ENCODE measurements around the gene ESPNL.

Gene ESPNL

DNA sequence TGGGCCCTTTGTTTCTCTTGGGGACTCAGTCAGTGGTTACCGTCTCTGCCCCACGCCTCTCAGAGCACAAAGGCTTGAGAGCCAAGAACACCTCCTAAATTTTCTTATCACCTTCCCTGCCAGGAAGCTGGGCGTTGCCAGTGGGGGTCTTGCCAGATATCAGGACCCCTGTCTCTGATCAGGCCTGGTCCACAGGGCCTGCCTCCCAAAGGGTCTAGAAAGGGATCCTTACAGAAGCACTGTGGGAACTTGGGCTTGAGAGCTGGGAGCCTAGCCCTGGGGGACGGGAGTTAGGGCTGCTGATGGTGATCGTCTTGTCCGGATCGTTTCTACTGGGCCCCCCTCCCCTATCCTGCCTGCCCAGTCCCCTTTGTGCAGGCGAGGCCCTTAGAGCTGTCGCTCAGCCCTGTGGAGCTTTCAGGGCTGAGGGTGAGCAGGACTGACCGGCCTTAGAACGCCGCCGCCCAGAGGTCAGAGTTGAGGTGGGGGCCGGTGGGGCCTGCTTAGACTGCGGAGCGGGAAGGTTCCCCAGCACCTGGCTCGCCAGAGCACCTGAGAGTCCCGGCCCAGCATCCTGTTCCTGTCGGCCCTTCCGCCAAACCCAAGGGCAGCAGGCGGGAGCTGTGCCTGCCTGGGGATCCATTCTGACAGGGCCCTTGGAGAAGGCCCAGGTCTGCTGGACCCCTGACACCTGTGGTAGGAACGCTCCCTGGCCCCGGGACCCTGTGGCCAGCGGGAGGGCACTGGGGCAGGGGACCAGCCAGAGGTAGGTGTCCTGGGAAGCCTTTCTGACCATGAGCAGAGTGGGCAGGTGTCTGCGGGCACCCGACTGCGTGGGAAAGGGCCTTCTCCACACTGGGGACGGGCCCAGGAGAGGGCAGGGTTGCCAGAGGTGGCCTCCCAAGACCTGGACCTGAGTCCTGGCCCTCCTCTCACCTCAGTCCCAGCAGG lies 956 bp downstream of the ESPNL start:
- WGBS, 2 experiments (ENCODE audit: insufficient coverage in 2 of 2): 95 to 96% methylated on average over 18 to 26 of the region's 28 CpGs
- Histone ChIP-seq H3K4me3 (ENCODE audit: extremely low read depth, insufficient read depth, low read length, poor library complexity, severe bottlenecking) (no peak overlapping the region), H3K36me3 (ENCODE audit: control insufficient read depth, insufficient read depth, low read length) (no peaks in the 10 kb centered on the region), H3K4me1 (ENCODE audit: control insufficient read depth, insufficient read depth, low read length, poor library complexity, severe bottlenecking) (no peaks in the 10 kb centered on the region), H3K9me3 (ENCODE audit: control insufficient read depth, low read length) (no peaks in the 10 kb centered on the region), H3K27ac (ENCODE audit: low read depth, low read length, severe bottlenecking) (no peak overlapping the region)

DNA sequence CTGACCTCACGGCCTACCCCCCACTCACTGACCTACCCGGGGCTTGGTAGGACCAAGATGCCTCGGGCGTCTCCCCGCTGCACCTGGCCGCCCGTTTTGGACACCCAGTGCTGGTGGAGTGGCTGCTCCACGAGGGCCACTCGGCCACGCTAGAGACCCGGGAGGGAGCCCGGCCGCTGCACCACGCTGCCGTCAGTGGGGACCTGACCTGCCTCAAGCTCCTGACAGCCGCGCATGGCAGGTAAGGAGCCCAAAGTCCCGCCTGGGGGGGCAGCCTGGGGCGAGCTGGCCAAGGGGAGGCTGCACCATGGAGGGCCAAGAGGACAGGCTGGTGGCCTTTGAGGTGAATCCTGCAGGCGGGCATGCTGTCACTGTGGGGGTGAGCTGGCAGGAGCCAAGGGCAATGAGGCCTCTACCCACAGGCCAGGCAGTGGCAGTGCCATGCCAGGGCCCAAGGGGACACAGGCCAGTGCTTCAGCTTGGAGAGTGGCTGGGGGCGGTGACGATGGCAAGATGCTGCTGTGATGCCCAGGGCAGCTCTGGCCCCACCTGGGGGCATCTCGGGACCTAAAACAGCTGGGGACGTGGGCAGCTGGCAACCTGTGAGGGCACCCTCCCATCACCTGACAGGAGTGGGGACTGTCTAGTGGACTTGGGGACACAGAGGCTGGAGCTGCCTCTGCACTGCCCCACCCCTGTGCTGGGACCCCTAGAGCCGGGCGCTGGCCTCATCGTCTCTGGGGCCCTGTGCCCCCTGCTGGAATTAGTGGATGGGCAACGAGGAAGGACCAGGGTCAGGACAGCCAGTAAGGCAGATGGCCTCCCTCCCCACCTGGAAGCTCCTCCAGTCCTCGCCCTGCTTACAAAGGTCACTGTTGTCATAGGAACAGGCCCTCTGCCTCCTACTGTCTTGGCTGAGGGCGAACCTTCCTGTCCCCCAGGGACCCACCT lies 2.0 kb downstream of the ESPNL start:
- Histone ChIP-seq H3K27ac (ENCODE audit: low read depth, low read length, severe bottlenecking) (no peak overlapping the region), H3K9me3 (ENCODE audit: control insufficient read depth, low read length) (no peaks in the 10 kb centered on the region)
- WGBS, 2 experiments (ENCODE audit: insufficient coverage in 2 of 2): 94 to 96% methylated on average over 25 to 28 of the region's 30 CpGs

DNA sequence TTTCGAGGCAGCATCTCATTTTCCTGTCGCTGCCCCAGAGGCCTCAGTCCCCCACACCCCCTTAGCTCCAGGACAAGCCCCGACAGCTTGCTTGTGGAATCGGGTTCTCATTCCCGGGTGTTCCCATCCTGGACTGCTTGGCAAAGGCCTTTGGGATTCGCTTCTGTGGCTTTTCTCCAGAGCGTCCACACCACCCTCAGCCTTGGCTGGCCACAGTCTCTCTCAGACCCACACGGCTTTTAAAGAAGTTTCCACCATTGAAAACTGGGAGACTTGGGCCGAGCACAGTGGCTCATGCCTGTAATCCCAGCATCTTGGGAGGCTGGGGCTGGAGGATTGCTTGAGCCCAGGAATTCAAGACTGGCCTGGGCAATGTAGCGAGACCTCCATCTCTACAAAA lies 2.7 kb downstream of the ESPNL start:
- WGBS, 2 experiments (ENCODE audit: insufficient coverage in 2 of 2): 87 to 94% methylated on average over 6 to 9 of the region's 10 CpGs
- H3K36me3 ChIP-seq (ENCODE audit: control insufficient read depth, insufficient read depth, low read length): no peaks in the 10 kb centered on the region
- H3K4me3 ChIP-seq (ENCODE audit: extremely low read depth, insufficient read depth, low read length, poor library complexity, severe bottlenecking): no peak overlapping the region
- H3K9me3 ChIP-seq (ENCODE audit: control insufficient read depth, low read length): no peaks in the 10 kb centered on the region
- peaks cover 2% of the 10 kb centered on the region for H3K4me1 ChIP-seq (ENCODE audit: control insufficient read depth, insufficient read depth, low read length, poor library complexity, severe bottlenecking)
- H3K27ac ChIP-seq (ENCODE audit: low read depth, low read length, severe bottlenecking): no peak overlapping the region

More for the DNA sequence above, 2.0 kb downstream of the ESPNL start:
- no peaks in the 10 kb centered on the region for H3K36me3 ChIP-seq (ENCODE audit: control insufficient read depth, insufficient read depth, low read length)
- H3K4me3 ChIP-seq (ENCODE audit: extremely low read depth, insufficient read depth, low read length, poor library complexity, severe bottlenecking): no peak overlapping the region
- no peaks in the 10 kb centered on the region for H3K4me1 ChIP-seq (ENCODE audit: control insufficient read depth, insufficient read depth, low read length, poor library complexity, severe bottlenecking)

DNA sequence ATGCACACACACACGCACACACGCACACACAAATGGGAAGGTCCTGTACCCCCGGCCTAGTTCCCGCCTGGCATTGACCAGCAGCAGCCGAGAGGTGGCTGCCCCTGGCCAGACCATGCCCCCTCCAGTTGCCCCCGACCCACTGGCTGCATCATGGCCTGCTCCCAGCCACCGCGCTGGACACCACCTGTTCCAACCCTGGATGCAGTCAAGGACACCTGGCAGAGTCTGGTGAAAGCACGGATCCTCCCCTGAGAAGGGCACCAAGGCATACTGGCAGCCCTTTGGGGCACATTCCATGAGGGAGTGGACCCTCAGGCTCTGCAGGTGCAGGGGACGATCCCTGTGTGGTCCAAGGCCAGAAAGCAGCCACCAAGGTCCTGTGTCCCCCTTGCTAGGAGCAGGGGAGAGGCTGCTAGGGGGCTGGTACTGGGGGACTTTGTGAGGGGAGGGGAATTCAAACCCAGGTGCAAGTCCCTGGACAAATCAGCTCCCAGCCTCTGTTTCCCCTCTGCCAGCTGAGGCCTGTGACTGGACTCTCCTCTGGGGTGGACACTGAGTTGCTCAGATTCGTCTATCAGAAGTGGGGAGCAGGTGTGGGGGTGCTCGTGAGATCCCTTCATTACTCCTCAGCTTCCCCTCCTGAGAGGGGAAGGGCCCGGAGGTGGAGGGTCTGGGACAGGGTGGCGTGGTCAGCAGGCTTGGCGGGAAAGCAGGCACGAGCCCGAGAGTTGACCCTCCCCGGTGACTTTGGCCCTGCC lies 3.5 kb downstream of the ESPNL start:
- H3K4me3 ChIP-seq (ENCODE audit: extremely low read depth, insufficient read depth, low read length, poor library complexity, severe bottlenecking): no peak overlapping the region
- WGBS, 2 experiments (ENCODE audit: insufficient coverage in 2 of 2): 84 to 90% methylated on average over 12 to 14 of the region's 18 CpGs
- H3K27ac ChIP-seq (ENCODE audit: low read depth, low read length, severe bottlenecking): no peak overlapping the region
- H3K36me3 ChIP-seq (ENCODE audit: control insufficient read depth, insufficient read depth, low read length): no peaks in the 10 kb centered on the region
- no peaks in the 10 kb centered on the region for H3K9me3 ChIP-seq (ENCODE audit: control insufficient read depth, low read length)
- H3K4me1 ChIP-seq (ENCODE audit: control insufficient read depth, insufficient read depth, low read length, poor library complexity, severe bottlenecking): peaks cover 7% of the 10 kb centered on the region

DNA sequence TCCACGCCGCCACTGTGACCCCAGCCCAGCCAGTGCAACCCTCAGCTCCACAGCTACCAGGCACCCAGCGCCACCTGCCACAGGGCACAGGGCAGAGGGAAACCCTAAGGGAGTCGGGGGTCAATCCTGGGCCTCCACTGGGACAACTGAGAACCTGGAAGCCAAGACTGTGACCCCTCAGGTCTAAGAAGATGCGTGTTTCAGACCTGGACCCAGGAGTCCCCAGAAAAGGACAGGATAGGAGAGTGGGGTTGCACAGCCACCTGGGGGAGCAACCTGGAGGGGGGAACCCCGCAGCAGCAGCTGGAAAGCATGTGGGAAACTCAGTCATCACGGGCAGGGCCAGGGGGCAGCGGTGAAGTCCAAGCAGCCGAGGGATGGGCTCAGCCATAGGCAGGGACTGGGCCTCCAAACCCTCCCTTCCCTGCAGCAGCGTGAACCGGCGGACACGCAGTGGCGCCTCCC lies 4.1 kb downstream of the ESPNL start:
- no peak overlapping the region for H3K4me3 ChIP-seq (ENCODE audit: extremely low read depth, insufficient read depth, low read length, poor library complexity, severe bottlenecking)
- no peaks in the 10 kb centered on the region for H3K9me3 ChIP-seq (ENCODE audit: control insufficient read depth, low read length)
- H3K27ac ChIP-seq (ENCODE audit: low read depth, low read length, severe bottlenecking): no peak overlapping the region
- peaks cover 12% of the 10 kb centered on the region for H3K4me1 ChIP-seq (ENCODE audit: control insufficient read depth, insufficient read depth, low read length, poor library complexity, severe bottlenecking)
- no peaks in the 10 kb centered on the region for H3K36me3 ChIP-seq (ENCODE audit: control insufficient read depth, insufficient read depth, low read length)
- WGBS, 2 experiments (ENCODE audit: insufficient coverage in 2 of 2): 86 to 92% methylated on average over 12 to 14 of the region's 14 CpGs

DNA sequence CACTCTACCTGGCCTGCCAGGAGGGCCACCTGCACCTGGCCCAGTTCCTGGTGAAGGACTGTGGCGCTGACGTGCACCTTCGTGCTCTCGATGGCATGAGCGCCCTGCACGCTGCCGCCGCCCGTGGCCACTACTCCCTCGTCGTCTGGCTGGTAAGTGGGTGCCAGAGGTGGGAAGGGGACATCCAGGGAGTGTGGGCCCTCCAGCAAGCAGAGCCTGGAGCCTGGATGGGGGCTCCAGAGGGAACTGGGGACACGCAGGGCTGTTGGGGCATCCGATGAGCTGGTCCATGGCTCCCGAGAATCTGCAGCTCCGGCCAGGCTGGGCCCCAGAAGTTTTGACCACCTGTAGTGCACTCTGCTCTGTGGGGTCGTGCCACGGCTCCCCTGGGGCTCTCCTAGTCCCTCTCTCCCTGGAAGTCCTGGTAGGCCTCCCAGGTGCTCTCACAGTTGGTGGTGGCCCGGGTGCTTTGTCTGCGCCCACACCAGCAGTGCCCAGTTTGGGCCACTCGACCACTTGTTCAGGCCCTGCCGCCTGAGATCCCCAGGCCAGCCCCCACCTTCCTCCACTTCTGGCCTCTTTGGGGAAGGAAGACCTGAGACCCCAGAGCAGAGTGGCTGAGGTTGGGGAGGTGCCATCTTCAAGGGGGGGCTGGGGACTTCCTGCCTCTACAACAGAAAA lies 4.7 kb downstream of the ESPNL start:
- Histone ChIP-seq H3K4me1 (ENCODE audit: control insufficient read depth, insufficient read depth, low read length, poor library complexity, severe bottlenecking) (peaks cover 13% of the 10 kb centered on the region), H3K27ac (ENCODE audit: low read depth, low read length, severe bottlenecking) (no peak overlapping the region), H3K36me3 (ENCODE audit: control insufficient read depth, insufficient read depth, low read length) (no peaks in the 10 kb centered on the region), H3K9me3 (ENCODE audit: control insufficient read depth, low read length) (no peaks in the 10 kb centered on the region), H3K4me3 (ENCODE audit: extremely low read depth, insufficient read depth, low read length, poor library complexity, severe bottlenecking) (no peak overlapping the region)
- 92 to 94% methylated on average over 16 to 19 of the region's 21 CpGs for WGBS, 2 experiments (ENCODE audit: insufficient coverage in 2 of 2)

DNA sequence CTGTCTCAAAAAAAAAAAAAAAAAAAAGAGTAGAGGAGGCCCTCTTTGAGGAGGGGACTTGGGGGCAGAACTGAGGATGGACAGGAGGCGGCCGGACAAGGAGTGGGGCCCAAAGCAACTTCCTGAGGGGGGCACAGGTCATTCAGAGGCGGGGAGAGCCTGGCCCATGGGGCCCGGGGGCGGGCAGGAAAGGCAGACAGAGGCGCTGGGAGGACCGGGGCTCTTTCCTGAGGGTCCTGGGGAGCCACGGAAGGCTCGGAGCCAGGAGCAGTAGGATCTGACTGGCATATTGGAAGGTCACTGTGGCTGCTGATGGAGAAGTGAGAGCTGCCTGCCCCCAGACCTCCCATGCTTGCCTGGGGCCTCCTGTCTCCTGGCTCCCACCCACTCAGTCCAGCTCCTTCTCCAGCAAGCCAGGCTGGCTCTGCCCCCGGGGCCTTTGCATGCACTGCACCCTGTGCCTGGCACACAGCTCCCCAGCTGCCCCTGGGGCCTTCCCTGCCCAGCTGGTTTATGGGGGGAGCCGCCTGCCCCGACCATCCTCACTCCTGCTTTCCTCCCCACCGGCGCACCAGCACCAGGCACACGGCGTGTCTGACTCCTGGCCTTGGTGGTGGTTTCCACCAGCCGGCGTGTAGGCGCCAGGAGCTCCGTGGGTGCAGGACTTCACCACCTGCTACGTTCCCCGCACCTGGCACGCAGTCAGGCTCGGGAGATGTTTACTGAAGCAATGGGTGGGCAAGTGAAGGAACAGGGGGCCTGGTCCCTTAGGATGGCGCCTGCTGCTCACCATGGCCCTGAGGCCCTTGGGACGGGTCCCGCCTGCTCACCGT lies 5.6 kb downstream of the ESPNL start:
- no peaks in the 10 kb centered on the region for H3K9me3 ChIP-seq (ENCODE audit: control insufficient read depth, low read length)
- WGBS, 2 experiments (ENCODE audit: insufficient coverage in 2 of 2): 94 to 97% methylated on average over 17 to 21 of the region's 28 CpGs
- no peak overlapping the region for H3K4me3 ChIP-seq (ENCODE audit: extremely low read depth, insufficient read depth, low read length, poor library complexity, severe bottlenecking)
- H3K27ac ChIP-seq (ENCODE audit: low read depth, low read length, severe bottlenecking): no peak overlapping the region
- H3K36me3 ChIP-seq (ENCODE audit: control insufficient read depth, insufficient read depth, low read length): no peaks in the 10 kb centered on the region
- H3K4me1 ChIP-seq (ENCODE audit: control insufficient read depth, insufficient read depth, low read length, poor library complexity, severe bottlenecking): peaks cover 13% of the 10 kb centered on the region

DNA sequence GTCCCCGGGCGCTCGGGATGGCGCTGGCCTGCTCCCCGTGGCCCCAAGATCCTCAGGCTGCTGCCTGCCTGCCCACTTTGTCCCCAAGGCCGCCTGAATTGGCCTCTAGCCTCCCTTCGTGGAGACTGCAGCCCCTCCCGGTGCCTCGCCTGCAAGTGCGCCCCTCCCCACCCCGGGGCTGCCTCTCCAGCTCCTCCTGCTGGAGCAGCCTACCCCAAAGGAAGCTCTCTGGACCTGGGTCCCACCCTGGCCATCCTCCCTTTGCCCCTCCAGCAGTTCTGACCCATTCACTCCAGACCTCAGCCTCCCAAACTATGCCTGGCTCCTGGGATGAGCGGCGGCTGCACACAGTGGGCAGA lies 6.2 kb downstream of the ESPNL start:
- whole genome bisulfite sequencing, 2 experiments (ENCODE audit: insufficient coverage in 2 of 2): 81 to 97% methylated on average over 7 to 13 of the region's 13 CpGs
- H3K9me3 ChIP-seq (ENCODE audit: control insufficient read depth, low read length): no peaks in the 10 kb centered on the region
- no peak overlapping the region for H3K27ac ChIP-seq (ENCODE audit: low read depth, low read length, severe bottlenecking)
- H3K4me1 ChIP-seq (ENCODE audit: control insufficient read depth, insufficient read depth, low read length, poor library complexity, severe bottlenecking): peaks cover 13% of the 10 kb centered on the region
- no peaks in the 10 kb centered on the region for H3K36me3 ChIP-seq (ENCODE audit: control insufficient read depth, insufficient read depth, low read length)
- no peak overlapping the region for H3K4me3 ChIP-seq (ENCODE audit: extremely low read depth, insufficient read depth, low read length, poor library complexity, severe bottlenecking)

DNA sequence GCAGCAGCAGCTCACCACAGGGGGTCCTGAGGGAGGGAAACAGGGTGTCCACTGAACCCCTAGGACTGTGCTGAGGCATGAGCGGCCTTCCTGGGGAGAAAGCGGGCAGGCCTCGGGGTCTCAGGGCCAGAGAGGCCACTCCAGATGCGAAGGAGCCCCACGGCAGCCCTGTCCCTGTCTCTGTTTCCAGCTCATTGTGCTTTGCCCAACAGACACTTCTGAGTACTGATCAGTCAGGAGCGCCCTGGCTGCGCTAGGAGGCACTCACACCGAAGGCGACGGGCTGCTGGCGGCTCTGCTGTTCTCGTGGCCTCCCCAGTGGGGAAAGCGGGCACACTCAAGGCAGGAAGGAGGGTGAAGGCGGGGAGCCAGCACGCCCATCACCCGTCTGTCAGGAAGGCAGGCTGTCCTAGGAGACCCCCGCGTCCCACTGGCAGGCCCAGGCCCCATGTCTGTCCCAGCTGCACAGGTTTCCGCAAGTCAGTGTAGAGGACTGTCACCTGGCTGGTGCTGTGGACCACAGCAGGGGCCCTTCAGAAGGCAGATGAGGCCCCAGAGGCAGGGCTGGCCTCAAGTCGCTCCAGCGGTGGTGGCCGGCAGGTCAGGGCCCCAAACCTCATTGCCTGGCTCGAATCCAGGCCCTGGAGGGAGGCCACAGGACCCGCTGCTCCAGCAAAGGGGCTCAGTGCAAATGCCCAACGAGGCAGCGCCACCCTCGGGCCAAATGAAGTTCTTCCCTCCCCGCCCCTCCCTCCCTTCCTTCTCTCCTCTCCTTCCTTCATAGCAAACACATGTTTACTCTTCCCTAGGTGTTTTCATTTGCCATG lies 6.8 kb downstream of the ESPNL start:
- Histone ChIP-seq H3K36me3 (ENCODE audit: control insufficient read depth, insufficient read depth, low read length) (no peaks in the 10 kb centered on the region), H3K4me3 (ENCODE audit: extremely low read depth, insufficient read depth, low read length, poor library complexity, severe bottlenecking) (no peak overlapping the region), H3K4me1 (ENCODE audit: control insufficient read depth, insufficient read depth, low read length, poor library complexity, severe bottlenecking) (peaks cover 13% of the 10 kb centered on the region), H3K27ac (ENCODE audit: low read depth, low read length, severe bottlenecking) (no peak overlapping the region), H3K9me3 (ENCODE audit: control insufficient read depth, low read length) (no peaks in the 10 kb centered on the region)
- 83 to 90% methylated on average over 27 to 28 of the region's 28 CpGs for WGBS, 2 experiments (ENCODE audit: insufficient coverage in 2 of 2)
